IMR-90 (cell line): ENCODE results near the gene TMC4.

Experiments used
- CEBPB ChIP-seq: IDR thresholded peaks from 2 replicates; pipeline ENCODE4 v1.6.1; 2012; ENCODE audit warnings: low read depth, low read length, improper control_type of control experiment
- CTCF ChIP-seq: conservative IDR thresholded peaks from 2 replicates; pipeline ENCODE4 v1.5.1; 2012; ENCODE audit warnings: mild to moderate bottlenecking, low read depth, low read length, improper control_type of control experiment
- POLR2A ChIP-seq: IDR thresholded peaks from 2 replicates; pipeline ENCODE4 v1.6.1; 2012; ENCODE audit warnings: mild to moderate bottlenecking, low read depth, low read length
- RAD21 ChIP-seq: IDR thresholded peaks from 2 replicates; pipeline ENCODE4 v1.6.1; 2012; ENCODE audit warnings: low read length, improper control_type of control experiment
- RCOR1 ChIP-seq: IDR thresholded peaks from 2 replicates; pipeline ENCODE4 v1.6.1; 2012; ENCODE audit warnings: mild to moderate bottlenecking, low read length, improper control_type of control experiment; ENCODE audit not compliant: insufficient replicate concordance
- RFX5 ChIP-seq: IDR thresholded peaks from 2 replicates; pipeline ENCODE4 v1.8.0; 2012; ENCODE audit warnings: low read depth, mild to moderate bottlenecking, low read length, moderate library complexity

GRCh38 chr19:54154603-54155345 is 18.2 kb downstream of the TMC4 start:
- no peak for TF ChIP-seq RFX5
- TF ChIP-seq POLR2A: no peak
- no peak for TF ChIP-seq CTCF
- no peak for TF ChIP-seq RCOR1
- no peak for TF ChIP-seq CEBPB
- no peak for TF ChIP-seq RAD21
